ENCODE results near the gene PLA2G3.
"Not testable (repeated sequence)": the region's sequence is repeated elsewhere in the genome, so short reads cannot be mapped to it uniquely, and the experiment has no call there.

PLA2G3 gene

DNA sequence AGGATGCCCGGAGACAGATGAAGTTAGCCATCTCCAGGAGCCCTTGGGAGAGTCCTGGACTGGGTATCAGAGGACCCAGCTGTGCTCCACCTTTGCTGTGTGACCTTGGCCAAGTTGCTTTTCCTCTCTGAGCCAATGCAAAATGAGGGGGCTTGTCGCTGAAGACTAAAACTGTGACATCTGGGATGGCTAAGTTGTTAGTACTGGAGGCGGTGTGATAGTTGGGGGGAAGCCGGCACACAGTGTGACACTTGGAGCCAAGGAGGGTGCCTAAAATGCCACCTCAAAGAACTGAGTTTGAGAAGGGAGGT is 17.1 kb downstream of the PLA2G3 start:
- no peak for DNase-seq (ENCODE audit: low read depth in 2 of 2)

- DNase-seq (ENCODE audit: low read depth in 2 of 2) = no peak
Observed at GRCh38 chr22:31122532-31123291, 17.6 kb downstream of the PLA2G3 start, which contains the start of gene INPP5J. INPP5J (plus strand) TSS chr22:31122966; CDS start chr22:31123015, 49 bp downstream.

DNA sequence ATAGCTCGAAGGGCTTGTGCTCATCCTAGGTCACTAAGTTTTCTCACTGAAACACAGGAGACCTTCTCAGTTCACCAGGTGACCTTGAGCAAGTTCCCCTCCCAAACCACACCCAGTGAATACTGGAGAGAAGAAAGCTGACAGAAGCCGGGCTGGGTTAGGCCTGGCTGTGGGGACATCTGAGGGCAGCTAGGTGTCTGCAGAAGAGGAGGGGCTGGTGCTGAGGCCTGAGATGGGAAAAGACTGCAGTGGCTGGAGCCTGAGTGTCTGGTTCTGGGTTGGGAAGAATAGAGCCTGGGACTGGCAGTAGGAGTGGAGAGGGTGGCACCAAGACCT is 18.1 kb downstream of the PLA2G3 start:
- no peak for DNase-seq (ENCODE audit: low read depth in 2 of 2)

DNA sequence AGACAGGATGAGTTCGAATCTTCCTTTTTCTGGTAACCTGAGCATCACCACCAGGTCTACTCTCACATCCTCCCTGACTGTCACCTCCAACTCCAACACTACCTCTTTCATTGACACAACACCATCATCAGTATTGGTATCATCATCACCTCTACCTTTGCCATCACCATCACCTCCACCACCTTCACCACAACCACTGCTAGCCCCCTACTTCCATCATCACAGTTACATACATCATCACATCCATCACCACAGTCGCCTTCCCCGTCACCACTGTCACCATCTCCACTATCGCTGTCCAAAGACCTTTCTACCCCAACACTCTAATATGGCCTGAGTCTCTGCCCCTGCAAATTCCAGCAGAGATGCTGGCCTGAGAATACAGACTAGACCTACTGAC is 18.9 kb downstream of the PLA2G3 start:
- no peak for DNase-seq (ENCODE audit: low read depth in 2 of 2)

DNA sequence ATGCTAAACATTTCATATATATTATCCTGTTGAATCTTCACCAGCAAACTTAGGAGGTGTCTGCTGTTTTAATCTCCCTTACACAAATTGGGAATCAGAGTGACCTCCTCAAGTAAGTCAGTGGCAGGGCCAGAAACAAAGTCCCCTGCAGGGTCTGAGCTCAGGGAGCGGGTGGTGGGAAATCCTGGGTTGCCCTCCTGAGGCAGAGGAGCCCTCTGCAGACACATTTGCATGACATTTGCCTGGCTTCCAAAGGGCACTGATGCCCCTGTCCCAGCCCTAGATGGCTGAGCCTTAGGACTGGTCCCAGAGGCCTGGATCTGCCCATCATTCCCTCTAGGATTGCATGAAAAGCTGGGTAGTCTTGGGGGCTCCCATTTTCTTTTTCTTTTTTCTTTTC is 19.7 kb downstream of the PLA2G3 start:
- no peak for DNase-seq (ENCODE audit: low read depth in 2 of 2)

DNA sequence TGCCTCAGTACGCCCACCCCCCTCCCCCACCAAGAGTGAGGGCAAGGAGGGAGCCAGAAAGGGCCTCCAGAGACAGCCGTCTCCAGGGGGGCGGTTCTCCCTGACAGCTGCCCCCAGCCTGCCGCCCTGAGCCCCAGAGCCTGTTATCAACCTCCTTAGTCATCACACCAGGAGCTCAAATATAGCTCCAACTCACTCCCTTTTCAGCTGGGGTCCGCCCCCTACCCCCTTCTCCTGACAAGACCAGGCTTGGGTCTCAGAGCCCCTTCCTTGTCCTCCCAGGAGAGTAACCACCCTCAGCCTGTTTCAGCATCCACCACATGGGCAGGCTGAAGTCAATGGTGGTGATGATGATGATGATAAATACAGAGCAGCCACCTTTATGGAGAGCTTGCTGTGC is 20.1 kb downstream of the PLA2G3 start:
- DNase-seq (ENCODE audit: low read depth in 2 of 2) = no peak

DNA sequence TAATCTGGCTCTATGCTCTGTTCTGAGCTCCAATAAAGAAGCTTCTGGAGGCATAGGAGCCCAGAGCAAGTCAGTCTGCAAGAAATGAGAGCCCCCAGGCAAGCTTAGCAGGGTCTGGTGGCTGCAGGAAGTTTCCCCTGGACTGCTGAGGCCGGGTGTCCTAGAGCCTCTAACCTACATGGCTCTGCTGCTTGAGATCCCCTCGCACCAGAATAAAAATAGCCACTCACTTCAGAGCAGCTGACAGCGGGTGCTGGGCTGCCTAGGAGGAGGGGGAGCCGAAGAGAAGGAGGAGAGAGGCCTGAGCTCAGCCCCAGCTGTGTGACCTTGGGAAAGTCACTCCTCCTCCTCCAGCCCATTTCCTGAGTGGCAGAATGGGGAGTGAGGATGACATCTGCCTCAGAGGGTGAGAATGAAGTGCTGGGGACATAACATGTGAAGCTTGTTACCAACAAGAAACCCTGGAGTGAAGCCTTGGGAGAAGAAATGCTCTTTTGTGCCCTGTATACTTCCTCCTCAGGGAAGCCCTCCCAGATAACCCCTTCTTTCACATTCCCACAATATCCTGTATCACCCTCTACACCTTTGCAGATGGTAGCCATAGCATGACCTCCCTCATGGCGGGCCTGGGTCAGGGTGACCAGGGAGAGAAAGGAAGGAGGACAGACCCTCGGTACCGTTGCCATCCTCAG is 21.1 kb downstream of the PLA2G3 start:
- no peak for DNase-seq (ENCODE audit: low read depth in 2 of 2)

GRCh38 chr22:31118046-31118820 is 22.1 kb downstream of the PLA2G3 start:
- DNase-seq (ENCODE audit: low read depth in 2 of 2) = no peak

DNA sequence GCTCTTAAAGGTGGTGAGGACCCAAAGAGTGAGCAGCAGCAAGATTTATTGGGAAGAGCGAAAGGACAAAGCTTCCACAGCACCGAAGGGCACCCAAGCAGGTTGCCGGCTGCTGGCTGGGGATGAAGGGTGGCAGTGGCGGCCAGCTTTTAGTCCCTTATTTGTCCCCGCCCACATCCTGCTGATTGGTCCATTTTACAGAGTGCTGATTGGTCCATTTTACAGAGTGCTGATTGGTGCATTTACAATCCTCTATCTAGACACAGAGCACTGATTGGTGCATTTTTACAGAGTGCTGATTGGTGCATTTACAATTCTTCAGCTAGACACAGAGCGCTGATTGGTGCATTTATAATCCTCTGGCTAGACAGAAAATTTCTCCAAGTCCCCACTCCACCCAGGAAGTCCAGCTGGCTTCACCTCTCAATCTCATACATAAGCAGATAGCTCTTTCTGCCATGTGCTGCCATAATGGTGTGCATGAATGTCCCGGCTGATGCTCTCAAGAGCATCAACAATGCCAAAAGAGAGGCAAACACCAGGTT is 27.7 kb downstream of the PLA2G3 start:
- not testable (repeated sequence) for DNase-seq (ENCODE audit: low read depth in 2 of 2)

DNA sequence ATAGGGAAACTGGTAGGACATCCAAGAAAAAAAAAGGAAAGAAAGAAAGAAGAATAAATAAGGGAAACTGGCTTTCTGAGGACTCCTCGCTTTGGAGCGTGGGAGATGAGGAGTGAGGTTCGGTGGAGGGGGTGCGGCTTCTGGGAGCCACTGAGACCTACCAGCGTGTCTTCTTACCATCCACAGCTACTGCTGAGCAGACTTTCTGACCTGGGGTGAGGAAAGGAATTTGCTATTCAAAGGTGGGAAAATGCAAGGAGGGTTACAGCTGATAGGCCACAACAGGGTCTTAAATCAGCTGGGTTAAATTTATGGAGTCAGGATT is 32.5 kb downstream of the PLA2G3 start:
- DNase-seq (ENCODE audit: low read depth in 2 of 2) = no peak

DNA sequence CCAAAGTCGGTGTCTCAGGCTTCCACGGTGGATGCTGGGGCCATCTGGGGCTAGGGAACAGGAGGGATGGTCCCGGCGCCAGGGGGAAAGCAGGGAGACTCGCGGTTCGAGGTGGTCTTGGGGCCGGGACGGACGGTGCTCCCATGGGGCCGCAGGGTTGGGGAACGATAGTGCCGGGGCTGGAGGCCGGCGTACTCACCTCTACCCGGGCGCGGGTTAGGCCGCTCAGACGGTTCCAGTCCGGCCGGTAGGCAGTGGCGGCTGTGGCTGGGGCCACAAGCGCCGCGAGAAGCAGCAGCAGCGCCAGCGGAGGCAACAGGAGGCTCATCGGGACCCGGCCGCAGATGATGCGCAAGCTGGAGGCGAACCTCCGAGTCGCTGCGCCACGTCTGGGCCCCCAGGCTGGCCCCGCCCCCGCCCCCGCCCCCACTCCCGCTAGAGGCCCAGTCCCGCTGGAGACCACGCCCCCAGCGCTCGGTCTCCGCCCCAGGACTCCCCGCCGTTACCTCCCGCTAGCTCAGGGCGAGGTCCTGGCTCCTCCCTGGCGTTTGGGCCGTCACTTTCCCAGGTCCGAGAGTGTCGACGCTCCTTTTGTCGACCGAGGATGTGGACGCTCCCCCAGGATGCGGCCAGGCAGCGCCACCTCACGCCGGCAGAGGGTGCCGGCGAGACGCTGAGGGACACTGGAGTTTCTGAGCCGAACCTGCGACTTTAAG is 33.0 kb downstream of the PLA2G3 start, which contains the start of gene SELENOM:
SELENOM (minus strand) TSS at position 391 of the 716 bp plus-strand sequence; CDS start at position 328, 63 bp downstream.
- DNase-seq (ENCODE audit: low read depth in 2 of 2) = peak; percentile 67 to 70

- DNase-seq (ENCODE audit: low read depth in 2 of 2) = no peak
Observed at GRCh38 chr22:31106731-31107177, 33.6 kb downstream of the PLA2G3 start.

GRCh38 chr22:31106001-31106571 is 34.2 kb downstream of the PLA2G3 start:
- no peak for DNase-seq (ENCODE audit: low read depth in 2 of 2)

DNA sequence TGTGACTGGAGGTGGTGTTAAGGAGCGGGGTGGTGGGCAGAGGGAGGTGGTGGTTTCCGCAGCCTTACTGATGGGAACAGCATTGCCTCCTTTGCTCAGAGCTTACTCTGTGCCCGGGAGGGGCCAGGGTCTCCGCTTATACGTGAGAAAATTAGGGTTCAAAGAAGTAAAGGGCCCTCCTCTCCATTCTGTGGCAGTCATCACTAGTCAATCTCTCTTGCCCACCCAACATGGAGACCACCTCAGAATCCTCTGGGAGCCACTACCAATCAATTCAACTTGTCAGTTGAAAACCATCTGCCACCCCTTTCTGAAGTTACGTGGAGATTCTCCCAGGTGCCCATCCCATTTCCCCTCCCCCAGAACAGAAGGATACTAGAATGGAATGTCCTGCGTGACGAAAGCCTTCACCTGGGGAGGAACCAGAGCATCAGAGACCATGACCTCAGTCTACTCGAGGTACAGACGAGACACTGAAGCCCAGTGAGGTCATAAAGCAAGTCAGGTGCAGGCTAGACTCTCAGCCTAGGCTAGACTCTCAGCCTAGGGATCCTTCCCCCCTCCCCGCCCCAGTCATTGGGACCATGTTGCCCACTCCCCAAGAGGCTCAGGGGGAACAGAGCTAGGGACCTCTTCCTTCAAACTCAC is 34.9 kb downstream of the PLA2G3 start:
- no peak for DNase-seq (ENCODE audit: low read depth in 2 of 2)

GRCh38 chr22:31104869-31105268 is 35.4 kb downstream of the PLA2G3 start:
- DNase-seq (ENCODE audit: low read depth in 2 of 2) = no peak

GRCh38 chr22:31103899-31104694 is 36.2 kb downstream of the PLA2G3 start:
- DNase-seq (ENCODE audit: low read depth in 2 of 2) = no peak

GRCh38 chr22:31103111-31103510 is 37.2 kb downstream of the PLA2G3 start:
- no peak for DNase-seq (ENCODE audit: low read depth in 2 of 2)

DNA sequence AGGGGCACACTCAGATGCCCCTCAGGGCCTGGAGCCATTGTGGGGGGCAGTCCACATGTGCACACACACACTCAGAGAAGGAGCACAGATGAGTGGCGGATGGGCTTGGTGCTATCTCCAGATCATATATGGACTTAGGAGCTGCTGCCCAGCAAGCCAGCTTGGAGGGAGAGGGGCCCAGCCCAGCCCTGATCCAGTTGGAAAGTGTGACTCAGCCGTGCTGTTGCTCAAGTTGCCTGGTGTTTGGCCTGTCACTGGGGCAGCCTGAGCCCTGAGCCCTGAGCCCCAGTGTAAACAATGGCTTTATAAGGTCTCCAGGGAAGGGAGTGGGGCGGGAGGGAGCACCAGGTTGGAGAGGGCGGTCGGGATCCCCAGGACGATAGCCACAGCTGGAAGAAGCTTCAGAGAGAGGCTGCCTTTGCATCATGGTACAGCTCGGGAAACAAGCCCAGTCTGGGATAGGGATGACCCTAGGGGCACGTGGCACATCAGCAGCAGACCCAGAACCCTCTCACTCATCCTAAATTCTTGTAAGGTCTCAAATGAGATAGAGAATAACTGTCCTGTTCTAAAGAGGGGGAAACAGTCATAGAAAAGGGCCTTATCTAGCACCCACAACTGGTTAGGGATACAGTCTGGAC is 37.7 kb downstream of the PLA2G3 start:
- DNase-seq (ENCODE audit: low read depth in 2 of 2) = no peak

- DNase-seq (ENCODE audit: low read depth in 2 of 2) = no peak
Observed at GRCh38 chr22:31100762-31101525, 39.4 kb downstream of the PLA2G3 start.

All from stimulated activated CD8-positive, alpha-beta memory T cell treated with anti-CD3 and anti-CD28 coated beads, Interleukin-15, amount 100 ng/mL, for 4 hours (primary cell).